Caco-2 (cell line): ENCODE measurements around the gene OXCT1. TPM values are rescaled to one million over a fixed set of nuclear protein-coding genes. Genes with fewer than 3 reads are reported as not detected.

ENCODE experiments used
- BruUV-seq: library from RNA; stranded (reverse); fragments of 400-500 nt; replicated peaks from 2 replicates; lab custom pipeline; 2021; lab: Mats Ljungman, UMichigan
- CTCF ChIA-PET: fragments of 300-600 bp; sonication (Branson Sonifier 250); formaldehyde crosslinking; loops from one replicate; lab custom pipeline; 2022; ENCODE audit warnings: antibody characterized with exemption; lab: Charles Lee
- POLR2A ChIA-PET: fragments of 300-600 bp; sonication (Branson Sonifier 250); formaldehyde crosslinking; loops from one replicate; lab custom pipeline; 2022; ENCODE audit warnings: antibody characterized with exemption; lab: Charles Lee
- DNase-seq, 2 experiments: peaks; one replicate each; pipeline versions ENCODE4 v3.0.0 to v3.0.0-alpha.2; 2020 to 2022
- H3K27me3 ChIP-seq: replicated peaks from 2 replicates; pipeline ENCODE4 v1.6.0; 2011; ENCODE audit warnings: low read length; ENCODE audit not compliant: control insufficient read depth, insufficient read depth
- H3K36me3 ChIP-seq: 2 replicates; pipeline ENCODE4 v1.5.1; 2011; ENCODE audit warnings: low read length; ENCODE audit not compliant: control insufficient read depth, insufficient read depth
- H3K4me1 ChIP-seq: fragments of 250-450 bp; sonication (Bioruptor Pico); 2 replicates; pipeline ENCODE4 v1.5.1; 2020; ENCODE audit warnings: mild to moderate bottlenecking
- H3K4me3 ChIP-seq: 2 replicates; pipeline ENCODE4 v1.5.1; 2011; ENCODE audit warnings: low read depth, mild to moderate bottlenecking, control low read depth, low read length
- H3K9me3 ChIP-seq: fragments of 250-450 bp; sonication (Bioruptor Pico); 2 replicates; pipeline ENCODE4 v1.5.1; 2020; ENCODE audit warnings: mild to moderate bottlenecking, moderate library complexity
- H3K27ac Mint-ChIP-seq: one replicate; pipeline ENCODE4 v1.8.0; 2022; ENCODE audit warnings: mixed read lengths; ENCODE audit not compliant: unreplicated experiment
- H3K27me3 Mint-ChIP-seq: one replicate; pipeline ENCODE4 v1.8.0; 2022; ENCODE audit warnings: mixed read lengths; ENCODE audit not compliant: insufficient read depth, unreplicated experiment
- H3K36me3 Mint-ChIP-seq: one replicate; pipeline ENCODE4 v1.8.0; 2022; ENCODE audit warnings: mild to moderate bottlenecking, mixed read lengths; ENCODE audit not compliant: insufficient read depth, unreplicated experiment
- H3K4me1 Mint-ChIP-seq: one replicate; pipeline ENCODE4 v1.8.0; 2022; ENCODE audit warnings: low read depth, mixed read lengths; ENCODE audit not compliant: unreplicated experiment
- H3K4me3 Mint-ChIP-seq: one replicate; pipeline ENCODE4 v1.8.0; 2022; ENCODE audit warnings: mild to moderate bottlenecking, moderate library complexity, mixed read lengths; ENCODE audit not compliant: unreplicated experiment
- H3K9me3 Mint-ChIP-seq: one replicate; pipeline ENCODE4 v1.8.0; 2022; ENCODE audit warnings: mixed read lengths; ENCODE audit not compliant: unreplicated experiment
- intact Hi-C: fragments of 100-400 bp; cut with micrococcal nuclease; formaldehyde crosslinking; loops from one replicate; pipeline ENCODE4 v1.10.0; 2022; ENCODE audit not compliant: unreplicated experiment
- total RNA-seq: library from RNA; stranded (reverse); gene quantifications from 2 replicates; pipeline ENCODE4 v1.2.3, GENCODE V29; 2022
- TF ChIP-seq, protein P1 (sequence below), 2 experiments: fragments of 200-600 bp in 1 of 2; IDR thresholded peaks; 1 replicate in 1 of 2; 2 replicates in 1 of 2; pipeline versions ENCODE4 v1.5.1 to v1.8.0; 2011 to 2022; ENCODE audit warnings: antibody characterized with exemption in 1 of 2, control low read depth in 1 of 2, inconsistent platforms in 1 of 2, low read depth in 1 of 2, low read length in 1 of 2, mild to moderate bottlenecking in 1 of 2, moderate library complexity in 1 of 2; ENCODE audit not compliant: insufficient read depth in 1 of 2, severe bottlenecking in 1 of 2, unreplicated experiment in 1 of 2

OXCT1 gene
- total RNA-seq, 1 experiment from 2014 or later = 22.5 TPM

DNA sequence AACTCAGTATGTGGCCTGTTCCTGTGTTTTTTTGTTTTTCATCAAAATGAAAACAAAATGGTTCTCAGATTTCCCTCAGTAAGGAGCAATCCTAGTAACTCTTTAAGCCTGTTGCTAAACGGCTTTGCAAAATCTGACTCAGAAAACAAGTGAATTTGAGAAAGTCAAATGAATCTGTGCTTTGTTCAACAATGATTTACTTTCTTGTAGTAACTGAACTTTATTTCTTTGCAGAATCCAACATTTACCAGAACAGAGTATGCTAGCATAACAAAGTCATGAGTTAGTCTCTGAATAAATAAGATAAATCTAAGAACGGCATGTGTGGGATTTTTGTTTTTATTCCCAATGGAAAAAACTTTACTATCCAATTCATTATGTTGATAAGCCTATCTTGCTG is 93.8 kb downstream of the OXCT1 start:
- Mint-ChIP-seq H3K27ac (no peak overlapping the region), H3K4me1 (no peaks in the 10 kb centered on the region), H3K36me3 (no peaks in the 10 kb centered on the region), H3K4me3 (no peak overlapping the region), H3K9me3 (no peaks in the 10 kb centered on the region), H3K27me3 (no peaks in the 10 kb centered on the region)
- no peaks in the 10 kb centered on the region for H3K27me3 ChIP-seq
- no peaks in the 10 kb centered on the region for H3K9me3 ChIP-seq
- intact Hi-C loops = no loop called here
- DNase-seq = no peak
- no peaks in the 10 kb centered on the region for H3K36me3 ChIP-seq
- TF ChIP-seq, protein P1, sequence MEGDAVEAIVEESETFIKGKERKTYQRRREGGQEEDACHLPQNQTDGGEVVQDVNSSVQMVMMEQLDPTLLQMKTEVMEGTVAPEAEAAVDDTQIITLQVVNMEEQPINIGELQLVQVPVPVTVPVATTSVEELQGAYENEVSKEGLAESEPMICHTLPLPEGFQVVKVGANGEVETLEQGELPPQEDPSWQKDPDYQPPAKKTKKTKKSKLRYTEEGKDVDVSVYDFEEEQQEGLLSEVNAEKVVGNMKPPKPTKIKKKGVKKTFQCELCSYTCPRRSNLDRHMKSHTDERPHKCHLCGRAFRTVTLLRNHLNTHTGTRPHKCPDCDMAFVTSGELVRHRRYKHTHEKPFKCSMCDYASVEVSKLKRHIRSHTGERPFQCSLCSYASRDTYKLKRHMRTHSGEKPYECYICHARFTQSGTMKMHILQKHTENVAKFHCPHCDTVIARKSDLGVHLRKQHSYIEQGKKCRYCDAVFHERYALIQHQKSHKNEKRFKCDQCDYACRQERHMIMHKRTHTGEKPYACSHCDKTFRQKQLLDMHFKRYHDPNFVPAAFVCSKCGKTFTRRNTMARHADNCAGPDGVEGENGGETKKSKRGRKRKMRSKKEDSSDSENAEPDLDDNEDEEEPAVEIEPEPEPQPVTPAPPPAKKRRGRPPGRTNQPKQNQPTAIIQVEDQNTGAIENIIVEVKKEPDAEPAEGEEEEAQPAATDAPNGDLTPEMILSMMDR (IDR thresholded peaks at IDR 0.05; ENCODE audit: insufficient read depth in 1 of 2, low read depth in 1 of 2, low read length in 1 of 2, severe bottlenecking in 1 of 2, unreplicated experiment in 1 of 2) = no peak
- H3K4me1 ChIP-seq = no peaks in the 10 kb centered on the region
- POLR2A ChIA-PET = no interaction called here
- CTCF ChIA-PET = no interaction called here
- BruUV-seq = no TSS peak
- no peak overlapping the region for H3K4me3 ChIP-seq

DNA sequence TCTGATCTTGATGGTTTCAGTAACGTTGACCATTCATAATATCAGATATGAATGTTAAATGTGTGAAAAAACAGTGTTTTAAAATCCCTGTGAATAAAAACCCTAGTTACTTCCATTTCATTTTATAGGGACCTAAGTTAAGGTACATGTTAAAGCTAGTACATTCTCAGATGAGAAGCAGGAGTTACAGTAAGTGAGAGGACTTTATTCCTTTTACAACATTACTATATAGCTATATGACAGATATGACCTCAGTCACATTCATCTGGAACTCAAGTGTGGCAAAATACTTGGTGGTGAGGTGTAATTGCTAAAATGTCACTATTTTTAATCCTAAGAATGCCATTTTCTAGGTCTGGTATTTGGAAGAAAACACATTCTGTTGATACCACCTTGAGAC is 96.4 kb downstream of the OXCT1 start:
- H3K27me3 Mint-ChIP-seq = no peaks in the 10 kb centered on the region
- Histone ChIP-seq H3K4me1 (no peaks in the 10 kb centered on the region), H3K9me3 (no peaks in the 10 kb centered on the region), H3K36me3 (no peaks in the 10 kb centered on the region), H3K27me3 (no peaks in the 10 kb centered on the region), H3K4me3 (no peak overlapping the region)
- H3K27ac Mint-ChIP-seq = no peak overlapping the region
- no peaks in the 10 kb centered on the region for H3K4me1 Mint-ChIP-seq
- no TSS peak for BruUV-seq
- H3K4me3 Mint-ChIP-seq = no peak overlapping the region
- intact Hi-C loops = no loop called here
- CTCF ChIA-PET = no interaction called here
- H3K9me3 Mint-ChIP-seq = no peaks in the 10 kb centered on the region
- POLR2A ChIA-PET = no interaction called here
- no peak for DNase-seq
- no peaks in the 10 kb centered on the region for H3K36me3 Mint-ChIP-seq
- TF ChIP-seq, protein P1 (IDR thresholded peaks at IDR 0.05; ENCODE audit: insufficient read depth in 1 of 2, low read depth in 1 of 2, low read length in 1 of 2, severe bottlenecking in 1 of 2, unreplicated experiment in 1 of 2) = no peak

DNA sequence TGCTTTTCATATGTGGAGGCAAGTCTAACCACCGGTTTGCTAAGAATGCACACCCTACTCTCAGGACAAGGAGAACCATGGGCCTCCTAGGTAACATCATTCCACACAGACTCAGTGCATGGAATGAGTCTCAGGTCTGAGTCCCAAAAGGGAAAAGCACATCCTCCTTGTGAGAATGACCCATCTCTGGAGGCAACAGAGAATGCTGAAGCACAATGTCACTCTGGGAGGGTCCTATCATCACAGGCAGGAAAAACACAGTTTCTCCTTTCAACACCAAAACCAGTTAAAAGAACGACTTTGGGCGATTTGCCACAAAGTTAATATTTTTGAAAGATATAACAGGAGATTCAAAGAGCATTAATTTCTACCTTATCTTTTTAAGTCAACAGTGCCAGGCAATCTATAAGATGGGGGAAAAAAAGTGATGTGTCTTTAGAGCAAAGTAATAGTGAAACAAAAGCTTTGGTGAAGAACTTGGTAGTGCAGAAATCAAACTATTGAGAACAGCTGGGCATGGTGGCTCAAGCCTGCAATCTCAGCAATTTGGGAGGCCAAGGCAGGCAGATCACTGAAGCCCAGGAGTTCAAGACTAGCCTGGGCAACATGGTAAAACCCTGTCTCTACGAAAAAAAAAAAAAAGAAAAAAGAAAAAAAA is 97.3 kb downstream of the OXCT1 start:
- Histone ChIP-seq H3K27me3 (no peaks in the 10 kb centered on the region), H3K4me1 (no peaks in the 10 kb centered on the region), H3K9me3 (no peaks in the 10 kb centered on the region), H3K36me3 (no peaks in the 10 kb centered on the region), H3K4me3 (no peak overlapping the region)
- H3K4me3 Mint-ChIP-seq = no peak overlapping the region
- no TSS peak for BruUV-seq
- CTCF ChIA-PET = no interaction called here
- TF ChIP-seq, protein P1 (IDR thresholded peaks at IDR 0.05; ENCODE audit: insufficient read depth in 1 of 2, low read depth in 1 of 2, low read length in 1 of 2, severe bottlenecking in 1 of 2, unreplicated experiment in 1 of 2) = no peak
- POLR2A ChIA-PET = no interaction called here
- H3K36me3 Mint-ChIP-seq = peaks cover under 1% of the 10 kb centered on the region
- H3K9me3 Mint-ChIP-seq = no peaks in the 10 kb centered on the region
- H3K27ac Mint-ChIP-seq = no peak overlapping the region
- H3K4me1 Mint-ChIP-seq = no peaks in the 10 kb centered on the region
- no peaks in the 10 kb centered on the region for H3K27me3 Mint-ChIP-seq
- no peak for DNase-seq
- intact Hi-C loops = no loop called here
